ENCODE data around the gene MT1HL1.

The MT1HL1 gene

DNA sequence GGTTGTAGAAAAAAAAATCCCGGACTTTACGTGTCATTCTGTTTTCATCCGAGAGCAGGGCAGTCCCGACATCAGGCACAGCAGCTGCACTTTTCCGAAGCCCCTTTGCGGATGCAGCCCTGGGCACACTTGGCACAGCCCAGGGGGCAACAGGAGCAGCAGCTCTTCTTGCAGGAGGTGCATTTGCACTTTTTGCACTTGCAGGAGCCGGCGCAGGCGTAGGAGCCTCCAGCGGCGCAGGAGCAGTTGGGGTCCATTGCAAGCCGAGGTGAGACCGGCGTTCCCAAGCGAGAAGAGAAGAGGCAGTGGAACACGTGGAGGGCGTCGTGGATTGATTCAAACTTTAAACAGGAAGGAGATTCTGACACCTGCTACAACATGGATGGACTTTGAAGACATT is at the start of gene MT1HL1:
TSS of gene MT1HL1 (minus strand) at position 326 of the 400 bp plus-strand sequence. CDS start at position 257, 69 bp downstream.
- DNase-seq: no peak

DNA sequence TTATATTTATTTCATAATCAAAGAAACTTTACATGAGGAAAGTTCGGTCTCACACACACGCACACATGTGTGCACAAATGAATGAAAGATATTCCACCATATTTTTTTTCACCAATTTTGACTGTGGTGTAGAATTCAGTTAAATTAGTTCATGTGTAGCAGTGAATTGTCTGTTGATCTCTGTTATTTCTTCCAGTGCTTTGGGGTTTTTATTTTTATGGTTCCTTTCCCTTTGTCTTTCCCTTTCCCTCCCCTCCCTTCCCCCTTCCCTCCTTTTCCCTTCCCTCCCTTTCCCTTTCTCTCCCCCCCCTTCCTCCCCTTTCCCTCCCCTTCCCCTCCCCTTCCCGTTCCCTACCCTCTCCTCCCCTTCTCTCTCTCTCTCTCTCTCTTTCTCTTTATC is 46.7 kb upstream of the MT1HL1 start:
- no peak for DNase-seq

DNA sequence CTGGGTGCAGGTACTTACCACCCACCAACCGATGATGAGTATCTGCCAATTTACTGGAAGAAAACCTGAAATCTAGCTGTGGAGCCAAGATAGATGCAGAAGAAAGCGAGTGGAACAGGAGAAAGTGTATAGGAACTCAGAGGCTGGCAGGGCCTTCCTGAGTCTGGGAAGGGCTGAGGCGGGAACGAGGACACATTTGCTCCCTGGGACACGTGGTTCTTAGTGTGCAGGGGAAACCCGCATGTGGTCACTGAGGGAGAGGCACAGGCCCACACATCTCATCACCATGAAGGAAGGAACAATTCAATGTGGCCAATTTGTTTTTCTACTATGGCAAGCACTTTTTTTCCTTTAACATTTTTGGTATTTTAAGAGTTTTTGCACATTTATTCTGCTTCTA is 45.9 kb upstream of the MT1HL1 start:
- no peak for DNase-seq

DNA sequence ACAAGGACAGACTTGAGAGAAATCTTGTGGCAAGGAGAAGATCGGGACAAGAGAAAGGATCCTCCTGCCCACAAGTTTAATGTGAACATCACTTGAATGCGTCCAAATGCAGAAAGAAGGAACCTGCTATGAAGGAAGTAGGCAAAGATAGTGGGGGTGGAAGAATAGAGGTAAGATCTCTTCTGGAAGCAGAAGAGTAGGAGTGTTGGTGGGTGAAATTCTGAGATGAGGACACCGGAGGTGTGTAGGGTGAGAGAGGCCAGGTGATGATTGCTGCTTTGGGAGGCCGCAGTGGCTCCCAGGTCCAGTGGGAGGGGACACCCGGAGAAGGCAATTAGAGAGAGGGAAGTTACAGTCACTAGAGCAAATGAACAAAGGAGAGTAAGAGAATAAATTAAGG is 44.6 kb upstream of the MT1HL1 start:
- DNase-seq: no peak

DNA sequence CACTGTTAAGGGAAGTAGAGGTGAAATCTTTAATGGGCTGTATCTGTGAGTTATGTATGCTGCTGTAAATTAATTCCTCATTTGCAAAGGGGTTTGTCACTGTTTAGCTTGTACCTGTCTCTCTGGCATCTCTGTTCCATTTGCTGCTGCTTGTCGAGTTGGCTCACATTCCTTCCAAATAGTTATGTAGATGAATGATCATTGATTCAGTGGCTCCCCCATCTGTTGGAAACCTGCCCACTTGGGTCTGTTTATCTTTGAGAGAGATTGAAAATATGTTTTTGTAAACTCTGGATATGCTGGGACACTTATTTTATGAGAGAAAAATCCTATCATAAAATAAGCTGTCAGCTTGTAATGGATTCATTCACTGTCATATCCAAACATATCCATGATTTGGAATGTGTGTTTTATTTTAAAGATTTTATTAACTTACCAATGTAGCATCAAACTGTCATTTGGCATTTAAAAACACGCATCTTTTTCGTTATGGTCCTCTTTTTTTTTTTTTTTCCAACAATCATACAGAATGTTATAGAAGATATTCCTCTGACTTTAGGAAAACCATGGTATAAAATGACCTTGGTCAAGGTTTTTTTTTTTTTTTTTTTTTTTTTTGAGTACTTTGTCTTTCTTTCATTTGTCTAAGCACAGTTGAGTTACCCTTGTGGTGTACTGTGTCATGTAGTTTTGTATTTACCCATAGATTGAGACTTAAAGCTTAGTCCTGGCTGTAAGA is 41.2 kb upstream of the MT1HL1 start:
- DNase-seq: no peak

DNA sequence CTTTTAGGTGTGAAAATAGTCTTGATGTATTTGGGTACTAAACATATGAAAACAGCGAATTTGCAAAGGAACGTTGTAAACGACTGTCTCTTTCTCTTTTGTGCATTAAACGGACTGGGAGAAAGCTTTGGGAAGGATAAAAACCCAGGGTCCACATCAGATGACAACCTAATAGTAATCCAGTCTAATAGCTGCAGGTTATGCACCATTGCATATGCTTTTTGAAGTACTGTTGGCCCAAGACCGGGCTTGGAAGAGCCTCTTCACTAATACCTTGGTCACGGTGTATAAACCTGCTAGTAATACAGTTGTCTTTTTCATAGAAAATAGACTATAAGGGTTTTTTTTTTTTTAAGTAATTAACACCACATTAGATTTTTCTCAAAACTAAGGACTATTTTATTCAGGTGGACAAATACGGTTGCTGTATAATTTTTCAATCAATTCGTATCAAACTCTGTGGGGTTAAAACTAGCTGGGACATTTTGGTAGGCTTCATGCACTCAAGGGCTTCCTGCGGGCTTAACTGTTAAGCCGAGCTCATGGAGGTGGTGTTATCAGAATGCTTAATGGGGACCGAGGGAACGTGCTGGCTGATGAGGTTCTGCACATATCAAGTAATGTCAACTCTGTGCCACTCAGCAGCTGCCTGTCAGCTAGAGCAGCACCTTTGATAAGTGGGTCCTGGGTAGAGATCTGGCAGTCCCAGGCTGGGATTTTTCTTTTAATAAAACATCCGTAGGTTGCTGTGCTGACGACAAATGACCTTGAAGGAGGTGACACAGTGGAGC is 39.8 kb upstream of the MT1HL1 start:
- DNase-seq: no peak

DNA sequence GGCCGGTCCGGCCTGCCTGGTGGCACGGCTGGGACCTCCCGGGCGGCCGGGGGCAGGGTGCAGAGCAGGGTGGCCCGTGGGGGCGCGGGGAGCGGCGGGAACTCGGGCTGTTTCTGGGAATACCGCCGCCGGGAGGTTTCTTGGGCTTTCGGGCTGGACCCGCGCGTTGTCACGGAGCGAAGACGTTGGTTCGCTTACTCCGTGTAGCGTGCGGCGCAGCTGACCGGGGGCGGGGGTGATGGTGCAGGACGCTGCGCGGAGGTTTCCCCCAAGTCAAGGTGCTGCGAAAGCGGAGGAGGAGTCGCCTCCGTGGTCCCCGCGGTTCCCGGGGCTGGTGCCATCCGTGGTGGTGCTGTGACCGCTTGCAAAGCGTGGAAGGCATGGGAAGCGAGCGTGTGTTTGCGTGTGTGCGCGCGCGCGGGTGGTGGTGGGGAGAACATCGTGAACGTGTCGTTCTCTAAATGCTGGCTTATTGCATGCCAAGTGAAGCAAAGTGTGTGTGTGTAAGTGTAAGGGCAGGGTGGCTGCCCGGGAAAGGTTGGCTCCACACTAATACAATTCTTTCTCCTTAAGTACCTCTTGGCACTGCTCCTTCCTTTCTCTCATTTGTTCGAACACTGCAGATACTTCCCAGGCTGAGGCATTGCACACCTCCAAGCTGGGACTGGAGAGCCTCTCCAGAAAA is 38.8 kb upstream of the MT1HL1 start:
- peak; percentile 25 for DNase-seq

DNA sequence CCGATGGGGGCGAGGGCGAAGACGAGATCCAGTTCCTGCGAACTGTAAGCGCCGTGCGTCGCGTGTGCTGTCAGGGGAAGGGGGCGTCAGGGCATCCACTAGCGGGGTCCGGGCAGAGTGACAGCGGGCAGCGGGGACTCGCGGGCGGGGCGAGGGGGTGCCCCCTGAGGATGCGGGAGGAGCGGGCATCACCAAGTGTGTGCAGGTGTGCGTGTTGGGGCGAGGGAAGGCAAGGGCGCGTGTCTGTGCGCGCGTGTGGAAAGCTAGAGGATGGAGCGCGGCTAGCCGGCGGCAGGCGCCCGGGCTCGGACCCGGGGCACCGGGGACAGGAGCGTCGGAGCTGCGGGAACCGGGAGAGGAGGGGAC is 38.3 kb upstream of the MT1HL1 start:
- no peak for DNase-seq

DNA sequence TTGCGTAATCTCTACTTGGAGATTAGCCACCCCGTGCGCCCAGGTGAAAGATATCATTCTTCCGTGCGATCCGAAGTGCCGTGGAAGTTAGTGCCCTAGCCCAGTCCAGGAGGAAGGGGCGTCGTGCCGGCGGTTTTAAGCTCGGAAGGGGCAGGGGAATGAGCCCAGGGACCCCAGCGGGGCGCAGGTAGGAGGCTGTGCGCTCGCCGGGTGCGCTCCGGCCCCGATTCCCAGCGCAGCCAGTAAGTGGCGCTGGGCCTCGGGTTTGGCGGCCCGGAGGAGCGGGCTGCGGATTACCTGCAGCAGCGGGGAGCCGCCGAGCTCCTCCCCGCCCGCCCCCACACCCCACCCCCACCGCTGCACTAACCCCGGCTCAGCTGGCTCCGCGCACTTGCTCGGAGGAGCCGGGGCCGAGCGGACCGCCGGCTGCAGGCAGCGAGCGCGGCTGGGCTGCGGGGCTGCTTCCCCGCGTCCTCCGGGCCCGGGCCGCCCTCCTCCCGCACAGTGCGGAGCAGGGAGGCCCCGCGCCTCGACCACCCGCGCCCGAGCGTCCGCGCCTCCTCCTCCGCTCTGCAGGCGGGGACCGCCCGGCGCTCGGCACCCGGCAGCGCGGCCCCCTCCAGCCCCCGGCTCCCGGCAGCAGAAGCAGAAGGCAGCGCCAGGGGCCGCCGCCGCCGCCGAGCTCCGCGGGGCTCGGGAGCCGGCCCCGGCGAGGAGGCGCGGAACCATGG is 37.7 kb upstream of the MT1HL1 start, which contains the start of gene RYR2:
TSS of gene RYR2 (plus strand) at position 390 of the 731 bp plus-strand sequence. CDS start at position 728, 338 bp downstream.
- peak; percentile 30 for DNase-seq

DNA sequence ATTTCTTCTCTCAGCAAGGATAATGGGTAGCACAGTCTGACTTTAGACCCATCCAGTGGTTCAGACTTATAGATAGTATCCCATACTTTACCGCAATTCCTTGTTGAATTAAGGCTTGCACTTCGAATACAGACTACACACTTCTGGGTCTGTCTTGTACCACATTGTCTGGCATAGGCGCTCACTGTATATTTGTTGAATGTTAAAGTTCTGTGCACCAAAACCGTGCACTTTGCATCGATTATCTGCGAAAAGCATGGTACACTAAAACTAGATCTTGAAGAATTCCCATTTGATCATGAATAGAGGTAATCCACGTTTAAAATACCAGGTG is 37.2 kb upstream of the MT1HL1 start:
- no peak for DNase-seq

DNA sequence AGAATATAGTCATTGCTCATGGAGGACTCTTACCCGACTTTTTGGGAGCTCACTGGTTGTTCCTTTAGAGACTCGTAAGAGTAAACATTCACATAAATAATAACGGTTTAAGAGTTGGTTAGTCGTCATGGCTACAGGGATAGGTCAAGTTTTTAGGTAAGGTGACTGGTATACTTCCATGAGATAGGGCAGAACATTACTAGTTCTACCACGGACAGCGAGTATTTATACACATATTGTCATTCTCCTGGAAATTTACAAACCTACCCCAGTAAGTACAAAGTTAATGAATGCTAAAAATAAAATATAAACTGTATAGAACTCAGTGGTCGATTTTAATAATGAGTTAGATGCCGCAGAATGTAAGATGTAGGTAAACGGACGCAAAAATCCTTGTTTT is 36.6 kb upstream of the MT1HL1 start:
- no peak for DNase-seq

DNA sequence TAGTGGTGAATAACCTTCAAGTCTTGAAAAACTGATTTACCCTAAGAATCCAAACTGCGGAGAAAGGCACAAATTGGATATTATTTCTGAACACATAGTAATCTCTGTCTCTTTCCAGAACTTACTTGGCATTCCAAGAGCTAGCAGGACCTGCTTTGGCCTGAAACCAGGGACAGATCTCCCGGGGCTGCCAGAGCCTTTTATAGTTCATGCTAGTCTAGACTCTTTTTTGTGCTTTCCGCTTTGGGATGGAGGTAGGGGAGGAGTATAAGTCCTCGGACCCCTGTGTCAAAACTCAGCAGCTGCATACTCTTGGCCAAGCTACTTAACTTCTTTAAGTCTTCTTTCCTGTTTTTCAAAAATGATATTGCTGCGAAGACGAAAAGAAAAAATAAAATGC is 34.0 kb upstream of the MT1HL1 start:
- no peak for DNase-seq

DNA sequence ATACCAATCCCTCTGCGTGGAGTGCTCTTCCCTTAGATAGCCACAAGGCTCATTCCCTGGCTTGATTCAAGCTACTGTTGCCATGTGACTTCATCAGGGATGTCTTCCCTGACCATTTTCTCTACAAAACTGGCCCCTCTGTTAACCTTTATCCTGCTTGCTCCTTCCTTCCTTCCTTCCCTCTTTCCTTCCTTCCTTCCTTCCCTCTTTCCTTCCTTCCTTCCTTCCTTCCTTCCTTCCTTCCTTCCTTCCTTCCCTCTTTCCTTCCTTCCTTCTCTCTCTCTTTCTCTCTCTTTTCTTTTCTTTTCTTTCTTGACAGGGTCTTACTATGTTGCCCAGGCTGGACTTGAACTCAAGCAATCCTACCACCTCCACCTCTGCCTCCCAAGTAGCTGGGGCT is 31.5 kb upstream of the MT1HL1 start:
- no peak for DNase-seq

DNA sequence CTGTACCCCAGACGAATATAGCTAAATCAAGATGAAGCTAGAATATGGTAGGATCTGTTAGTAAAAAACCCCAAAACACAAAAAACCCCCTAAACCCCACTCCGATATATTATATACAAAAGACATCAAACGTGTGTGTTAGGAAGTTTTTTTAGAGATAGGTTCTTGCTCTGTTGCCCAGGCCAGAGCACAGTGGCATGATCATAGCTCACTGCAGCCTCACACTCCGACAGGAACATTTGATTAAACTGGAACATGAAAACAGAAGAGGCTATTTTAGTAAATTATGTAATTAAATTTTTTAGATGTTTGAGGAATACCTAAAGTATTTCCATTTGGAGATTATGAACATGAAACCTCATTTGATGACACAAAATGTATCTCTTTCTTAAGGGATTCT is 29.6 kb upstream of the MT1HL1 start:
- no peak for DNase-seq

DNA sequence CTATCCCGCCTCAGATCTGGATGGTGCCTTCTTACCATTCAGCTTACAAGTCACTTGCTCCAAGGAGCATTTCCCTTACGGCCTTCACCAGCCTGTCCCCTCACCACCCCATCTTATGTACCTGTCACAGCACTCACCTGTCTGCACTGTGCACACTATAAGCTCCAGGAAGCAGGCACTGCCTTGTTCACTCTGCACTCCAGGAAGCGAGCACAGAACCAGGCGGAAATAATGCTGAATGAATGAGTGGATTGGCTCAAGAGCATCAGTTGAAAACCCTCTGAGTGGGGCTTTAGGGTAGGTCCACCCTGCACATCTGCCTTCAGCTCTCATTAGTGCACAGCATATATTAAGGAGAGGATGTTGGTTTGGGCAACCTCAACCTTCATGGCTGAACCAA is 28.8 kb upstream of the MT1HL1 start:
- no peak for DNase-seq

DNA sequence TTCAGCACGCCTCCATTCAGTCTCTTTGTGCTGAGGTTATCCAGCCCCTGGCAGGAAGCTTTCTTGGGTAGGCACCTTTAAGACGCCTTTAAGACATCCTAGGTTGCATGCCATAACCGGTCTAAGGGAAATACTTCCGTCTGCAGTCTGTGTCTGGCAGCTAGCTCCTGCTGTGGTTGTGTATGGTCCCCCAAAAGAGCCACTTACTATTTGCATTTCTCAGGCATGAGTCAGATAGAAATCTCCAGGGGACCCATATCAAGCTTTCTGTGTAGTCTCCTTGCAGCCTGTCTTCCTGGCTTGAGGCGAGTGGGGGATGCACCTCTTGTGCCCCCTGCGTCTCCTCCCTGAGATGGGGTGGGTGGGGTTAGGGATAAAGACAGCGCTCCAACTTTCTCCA is 27.8 kb upstream of the MT1HL1 start:
- DNase-seq: no peak

DNA sequence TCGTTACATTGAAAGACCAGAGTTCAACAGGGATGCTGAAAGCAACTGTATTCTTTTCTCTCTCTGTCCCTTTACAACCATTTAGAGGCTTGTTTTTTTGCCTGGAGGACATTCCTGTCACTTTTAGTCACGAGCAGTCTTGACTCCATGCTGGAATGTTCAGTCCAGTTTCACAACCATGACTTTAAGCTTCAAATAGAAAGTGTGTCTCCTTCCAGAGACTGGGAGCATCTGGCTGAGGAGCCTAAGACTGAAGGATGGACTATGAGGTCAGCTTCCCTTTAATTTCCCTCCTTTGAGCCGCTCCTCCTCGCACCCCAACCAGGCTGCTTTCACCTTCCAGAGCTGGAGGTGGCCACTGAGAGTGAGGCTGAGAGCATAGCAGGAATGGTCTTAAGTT is 27.2 kb upstream of the MT1HL1 start:
- DNase-seq: no peak

DNA sequence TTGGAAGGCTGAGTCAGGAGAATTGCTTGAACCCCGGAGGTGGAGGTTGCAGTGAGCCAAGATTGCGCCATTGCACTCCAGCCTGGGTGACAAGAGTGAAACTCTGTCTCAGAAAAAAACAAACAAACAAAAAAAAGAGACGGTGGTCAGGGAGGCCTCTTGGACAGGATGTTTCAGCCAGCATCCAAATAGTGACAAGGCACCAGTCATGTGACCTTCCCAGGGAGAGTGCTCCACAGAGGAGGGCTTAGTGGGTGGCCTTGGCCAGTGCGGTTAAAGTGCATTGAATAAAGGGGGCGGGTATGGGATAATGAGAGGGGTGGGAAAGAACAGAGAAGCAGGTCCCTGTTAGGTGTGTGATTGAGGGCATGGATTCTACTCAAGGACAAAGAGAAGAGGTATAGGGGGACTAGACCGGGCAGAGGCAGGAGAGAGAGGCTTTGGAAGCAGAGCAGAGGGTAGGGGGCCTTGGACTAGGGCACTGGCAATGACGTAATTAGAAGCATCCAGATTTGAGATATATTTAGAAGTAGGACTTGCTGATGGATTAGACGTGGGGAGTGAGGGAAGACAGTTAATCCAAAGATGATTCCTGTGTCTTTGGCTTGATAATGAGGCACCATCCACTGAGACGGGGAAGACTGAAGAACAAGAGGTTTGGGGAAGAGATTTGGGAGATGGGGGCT is 25.8 kb upstream of the MT1HL1 start:
- DNase-seq: no peak

DNA sequence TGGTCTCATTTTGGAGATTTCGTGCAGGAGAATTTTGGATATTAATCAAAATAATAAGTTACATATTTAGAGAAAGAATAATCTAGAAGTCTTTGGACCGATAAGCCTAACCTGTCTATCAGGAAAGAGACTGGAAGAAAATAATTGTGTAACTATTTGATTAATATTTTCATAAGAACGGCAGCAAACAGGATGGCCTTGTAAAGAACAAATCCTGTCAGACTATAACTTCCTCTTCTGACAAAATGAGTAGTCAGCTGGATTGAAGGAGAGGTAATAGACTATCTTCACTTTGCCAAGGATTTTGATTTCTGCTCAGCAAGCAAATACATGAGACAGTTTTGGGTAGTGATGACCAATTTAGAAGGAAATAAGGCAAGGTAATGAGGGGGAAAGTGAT is 25.0 kb upstream of the MT1HL1 start:
- no peak for DNase-seq

DNA sequence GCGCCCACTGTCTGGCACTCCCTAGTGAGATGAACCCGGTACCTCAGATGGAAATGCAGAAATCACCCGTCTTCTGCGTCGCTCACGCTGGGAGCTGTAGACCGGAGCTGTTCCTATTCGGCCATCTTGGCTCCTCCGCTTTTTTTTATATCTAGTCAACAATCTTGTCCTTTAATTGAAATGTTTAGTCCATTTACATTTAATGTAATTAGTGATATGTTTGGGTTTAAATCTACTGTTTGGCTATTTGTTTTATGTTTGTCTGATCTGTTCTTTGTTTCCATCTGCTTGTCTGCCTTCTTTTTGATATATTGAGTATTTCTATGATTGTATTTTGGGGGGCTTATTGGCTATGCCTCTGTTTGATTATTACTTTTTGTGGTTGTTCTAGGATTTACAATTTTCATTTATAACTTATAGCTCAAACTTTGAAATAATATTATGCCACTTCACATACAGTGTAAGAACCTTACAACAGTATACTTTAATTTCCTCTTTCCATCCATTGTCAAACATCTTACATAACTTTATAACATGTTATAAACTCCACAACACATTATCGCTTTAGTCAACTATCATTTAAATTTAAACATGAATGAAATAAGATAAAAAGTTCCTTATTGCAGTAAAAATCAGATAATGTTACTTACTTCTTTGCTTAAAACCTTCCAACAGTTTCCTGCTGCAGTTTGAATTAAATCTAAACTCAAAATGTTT is 21.3 kb upstream of the MT1HL1 start:
- no peak for DNase-seq

DNA sequence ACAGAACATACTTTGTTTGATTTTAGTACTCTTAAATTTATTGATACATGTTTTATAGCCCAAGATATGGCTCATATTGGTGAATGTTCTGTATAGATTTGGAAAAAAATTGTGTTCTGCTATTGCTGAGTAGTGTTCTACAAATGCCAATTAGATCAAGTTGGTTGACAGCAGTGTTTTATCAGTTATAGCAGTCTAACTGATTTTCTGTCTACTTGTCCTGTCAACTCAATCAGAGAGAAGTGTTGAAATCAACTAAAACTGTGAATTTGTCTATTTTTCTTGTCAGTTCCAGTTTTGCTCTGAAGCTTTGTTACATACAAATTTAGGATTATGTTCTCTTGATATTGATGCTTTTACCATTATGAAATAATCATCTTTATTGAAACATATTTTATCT is 14.7 kb upstream of the MT1HL1 start:
- DNase-seq: no peak

DNA sequence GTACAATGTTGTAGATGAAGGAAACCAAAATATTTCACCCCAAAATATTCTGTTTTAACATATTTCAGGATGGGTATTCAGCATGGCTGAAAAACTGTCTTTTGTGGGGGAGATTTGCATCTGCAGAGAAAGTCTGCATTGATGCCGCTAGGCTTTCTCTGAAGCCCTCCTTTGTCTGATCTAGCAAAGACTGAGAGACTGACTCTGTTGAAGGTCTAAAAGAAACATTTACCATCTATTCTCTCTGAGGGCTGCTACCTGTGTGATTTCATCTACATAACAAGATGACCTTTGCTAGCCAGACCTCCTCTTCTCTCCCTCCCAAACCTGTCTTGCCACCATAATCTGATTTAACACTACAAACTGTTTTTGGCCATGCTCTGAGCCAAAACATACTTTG is 12.4 kb upstream of the MT1HL1 start:
- DNase-seq: no peak
